Subcutaneous adipose tissue (tissue), 4 donors: Measurements from ENCODE around the gene POU3F1. TPM values are rescaled to one million over a fixed set of nuclear protein-coding genes. Genes with fewer than 3 reads are reported as not detected.

Experiments used
- total RNA-seq, 4 donors: library from RNA; depleted of rRNA; stranded (reverse); fragments of >200 nt; gene quantifications; one replicate each; pipeline ENCODE4 v1.1.0, GENCODE V29; 2016
- TF ChIP-seq, protein P1 (sequence below): fragments of 450-650 bp; IDR thresholded peaks from one replicate; pipeline ENCODE4 v1.5.1; 2016; ENCODE audit warnings: low read depth, mild to moderate bottlenecking, control low read depth, antibody characterized with exemption, moderate library complexity

POU3F1 gene
- total RNA-seq, 4 donors from 2014 or later, result not detected

DNA sequence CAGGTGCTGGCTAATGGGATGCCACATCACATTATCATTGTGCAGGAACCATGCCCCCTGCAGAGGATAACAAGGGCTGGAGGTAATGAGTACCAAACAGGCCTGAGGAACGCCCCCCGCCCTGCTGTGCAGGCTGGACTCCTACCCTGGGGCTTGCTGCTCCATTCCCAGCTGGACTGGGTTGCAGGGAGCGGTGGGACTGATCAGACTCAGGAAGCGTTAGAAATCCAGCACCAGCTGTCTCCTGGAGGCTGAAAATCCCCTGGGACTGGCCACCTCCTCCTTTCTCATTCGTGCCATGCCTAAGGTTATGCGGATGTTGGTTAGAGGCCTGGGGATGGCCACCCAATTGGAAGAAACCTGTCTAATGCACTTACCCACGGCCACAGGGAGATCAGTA, 36.9 kb upstream of the POU3F1 start:
- TF ChIP-seq, protein P1, sequence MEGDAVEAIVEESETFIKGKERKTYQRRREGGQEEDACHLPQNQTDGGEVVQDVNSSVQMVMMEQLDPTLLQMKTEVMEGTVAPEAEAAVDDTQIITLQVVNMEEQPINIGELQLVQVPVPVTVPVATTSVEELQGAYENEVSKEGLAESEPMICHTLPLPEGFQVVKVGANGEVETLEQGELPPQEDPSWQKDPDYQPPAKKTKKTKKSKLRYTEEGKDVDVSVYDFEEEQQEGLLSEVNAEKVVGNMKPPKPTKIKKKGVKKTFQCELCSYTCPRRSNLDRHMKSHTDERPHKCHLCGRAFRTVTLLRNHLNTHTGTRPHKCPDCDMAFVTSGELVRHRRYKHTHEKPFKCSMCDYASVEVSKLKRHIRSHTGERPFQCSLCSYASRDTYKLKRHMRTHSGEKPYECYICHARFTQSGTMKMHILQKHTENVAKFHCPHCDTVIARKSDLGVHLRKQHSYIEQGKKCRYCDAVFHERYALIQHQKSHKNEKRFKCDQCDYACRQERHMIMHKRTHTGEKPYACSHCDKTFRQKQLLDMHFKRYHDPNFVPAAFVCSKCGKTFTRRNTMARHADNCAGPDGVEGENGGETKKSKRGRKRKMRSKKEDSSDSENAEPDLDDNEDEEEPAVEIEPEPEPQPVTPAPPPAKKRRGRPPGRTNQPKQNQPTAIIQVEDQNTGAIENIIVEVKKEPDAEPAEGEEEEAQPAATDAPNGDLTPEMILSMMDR, result no peak

DNA sequence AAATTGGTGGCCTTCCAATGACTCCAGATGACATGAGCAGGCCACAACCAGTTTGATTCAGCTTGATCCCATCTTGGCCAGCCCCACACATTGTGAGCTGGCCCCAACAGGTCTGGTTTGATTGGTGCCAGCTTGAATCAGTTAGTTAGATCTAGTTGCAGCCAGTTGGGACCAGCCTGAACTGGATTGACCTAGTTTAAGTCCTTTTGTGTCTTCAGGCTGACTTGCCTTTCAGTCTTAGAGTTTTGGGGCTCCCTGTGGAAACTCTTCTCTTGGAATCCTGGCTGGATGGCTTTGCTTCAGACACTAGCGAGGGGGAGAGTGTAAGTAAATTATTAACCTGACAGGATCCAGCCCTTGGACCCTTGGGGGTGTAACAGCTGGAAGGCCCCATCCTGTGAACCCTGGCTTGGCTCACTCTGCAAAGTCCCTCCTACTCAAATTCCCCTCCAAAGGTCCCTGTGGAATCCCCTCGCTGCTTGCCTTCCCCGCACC, 36.2 kb upstream of the POU3F1 start:
- TF ChIP-seq, protein P1, result no peak

DNA sequence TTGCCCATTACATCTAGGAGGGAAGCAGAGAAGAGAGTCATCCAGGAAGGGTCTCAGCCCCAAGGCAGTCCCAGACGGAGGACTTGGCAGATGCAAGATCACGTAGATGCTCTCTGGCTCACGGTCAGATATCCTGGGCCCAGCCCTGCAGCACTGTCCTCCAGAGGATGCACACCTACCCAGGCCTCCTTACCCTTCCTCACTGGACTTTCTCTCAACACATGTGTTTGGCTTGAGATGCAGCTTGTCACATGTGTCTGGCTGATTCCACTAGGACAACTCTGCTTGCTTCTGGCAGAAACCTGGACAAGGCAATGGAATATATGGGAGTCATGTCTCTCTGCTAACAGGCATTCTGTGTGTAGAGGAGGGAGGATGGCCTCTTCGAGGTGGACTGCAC, 32.4 kb upstream of the POU3F1 start:
- TF ChIP-seq, protein P1, result no peak

DNA sequence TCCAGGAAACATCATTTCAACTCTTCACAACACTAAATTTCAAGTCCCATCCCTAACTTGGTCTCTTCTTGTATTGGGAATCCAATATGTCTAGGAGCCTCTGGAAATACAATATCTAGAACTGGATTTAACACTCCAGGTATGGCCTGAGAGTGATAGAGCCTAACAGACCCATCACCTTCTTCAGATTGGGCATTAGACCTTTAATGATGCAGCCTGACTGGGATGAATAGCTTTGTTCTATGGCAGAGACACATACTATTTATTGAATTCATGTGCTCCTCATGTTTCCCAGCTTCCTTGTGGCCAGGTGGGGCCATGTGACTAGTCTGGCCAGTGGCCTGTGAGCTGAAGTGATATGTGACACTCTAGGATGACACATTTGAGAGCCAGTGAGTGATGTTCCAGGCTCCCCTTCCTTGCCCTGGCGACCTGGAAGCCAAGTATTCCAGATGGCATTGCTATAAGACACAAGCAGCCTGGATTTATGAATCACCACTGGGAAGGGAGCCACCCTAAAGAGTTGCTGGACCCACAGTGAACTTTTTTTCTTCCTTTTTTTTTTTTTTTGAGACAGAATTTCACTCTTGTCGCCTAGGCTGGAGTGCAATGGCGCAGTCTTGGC, 31.0 kb upstream of the POU3F1 start:
- TF ChIP-seq, protein P1, result no peak

DNA sequence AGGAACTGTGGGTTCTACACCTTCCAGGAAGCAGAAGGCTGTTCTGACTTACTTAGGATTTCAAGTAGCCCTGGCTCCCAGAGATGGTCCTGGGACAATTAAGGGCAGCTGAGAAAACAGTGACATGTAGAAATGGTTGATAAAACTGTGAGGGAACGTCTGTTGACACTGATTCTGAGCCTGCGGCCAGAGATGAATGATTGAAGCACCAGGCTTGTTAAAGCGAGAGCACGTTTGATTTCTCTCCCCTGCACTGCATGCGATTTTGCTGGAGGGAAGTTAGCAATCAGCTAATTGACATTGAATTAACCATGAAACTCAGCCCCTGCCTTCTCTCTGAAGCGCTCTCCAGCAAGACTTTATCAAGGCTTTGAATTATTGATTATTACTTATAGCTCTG, 29.9 kb upstream of the POU3F1 start:
- TF ChIP-seq, protein P1, result no peak

DNA sequence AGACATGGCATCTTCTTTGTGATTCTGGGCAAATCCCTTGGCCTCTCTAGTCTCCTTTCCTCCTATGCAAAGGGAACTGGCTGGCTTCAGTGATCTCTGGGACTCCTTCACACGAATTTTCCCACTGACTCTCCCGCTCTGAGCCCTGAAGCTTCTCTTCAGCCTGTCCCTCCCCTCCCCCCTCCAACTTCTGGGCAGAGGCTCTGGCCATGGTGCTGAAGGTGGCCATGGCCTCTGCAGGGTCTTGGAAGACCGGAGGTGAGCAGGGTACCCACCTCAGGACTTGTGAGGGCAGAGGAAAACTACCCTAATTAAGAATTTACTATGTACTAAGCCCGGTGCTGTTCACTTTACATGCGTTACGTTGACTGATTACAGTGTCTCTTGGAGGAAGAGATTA, 29.4 kb upstream of the POU3F1 start:
- TF ChIP-seq, protein P1, result no peak

DNA sequence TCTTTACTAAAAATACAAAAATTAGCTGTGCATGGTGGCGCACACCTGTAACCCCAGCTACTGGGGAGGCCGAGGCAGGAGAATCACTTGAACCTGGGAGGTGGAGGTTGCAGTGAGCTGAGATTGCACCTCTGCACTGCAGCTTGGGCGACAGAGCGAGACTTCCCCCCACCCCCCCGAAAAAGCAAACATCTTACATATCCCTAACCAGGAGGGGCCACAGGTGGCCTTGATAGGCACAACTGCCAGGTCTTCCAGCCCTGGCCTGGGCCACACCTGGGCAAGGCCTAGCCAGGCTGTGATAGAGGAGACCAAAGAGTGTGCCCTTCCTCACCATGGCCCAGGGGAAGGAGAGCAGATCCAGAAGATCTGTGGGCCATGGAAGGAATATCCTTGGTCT, 28.6 kb upstream of the POU3F1 start:
- TF ChIP-seq, protein P1, result no peak
